Astrocyte (in vitro differentiated cells and primary cell): Measurements from ENCODE around the gene CA14.
"Not testable (repeated sequence)": the region's sequence is repeated elsewhere in the genome, so short reads cannot be mapped to it uniquely, and the experiment has no call there.

Source experiments
- CTCF ChIP-seq: IDR thresholded peaks from 2 replicates; pipeline ENCODE4 v1.5.1; 2011; ENCODE audit warnings: low read depth, mild to moderate bottlenecking, inconsistent platforms, low read length, moderate library complexity; ENCODE audit not compliant: insufficient read depth
- EZH2 ChIP-seq: IDR thresholded peaks from 2 replicates; pipeline ENCODE4 v1.6.1; 2012; ENCODE audit warnings: mild to moderate bottlenecking, low read length, inconsistent platforms; ENCODE audit not compliant: insufficient read depth

- TF ChIP-seq CTCF, EZH2: not testable (repeated sequence)
Observed at GRCh38 chr1:150232921-150233320, 24.7 kb upstream of the CA14 start.
